OCI-M2 (cell line): ENCODE data around the gene TREML1.
A peak's percentile ranks its signal among the peaks of the same experiment; 100 is the strongest.
"Not testable (repeated sequence)": the region's sequence is repeated elsewhere in the genome, so short reads cannot be mapped to it uniquely, and the experiment has no call there.

Experiments
- DNase-seq: peaks from one replicate; lab custom pipeline; 2025; ENCODE audit not compliant: unreplicated experiment; lab: John Stamatoyannopoulos, UW

TREML1 gene

GRCh38 chr6:41153992-41154625 is at the start of gene TREML1:
TREML1 (minus strand) TSS chr6:41154347; CDS start chr6:41154288, 59 bp downstream.
- DNase-seq = no peak

GRCh38 chr6:41201764-41202173 is 47.6 kb upstream of the TREML1 start:
- no peak for DNase-seq

- no peak for DNase-seq
Observed at GRCh38 chr6:41200901-41201763, 47.0 kb upstream of the TREML1 start, which contains the start of gene TREML2. TREML2 (minus strand) TSS chr6:41201149; CDS start chr6:41201008, 141 bp downstream.

GRCh38 chr6:41200296-41200900 is 46.3 kb upstream of the TREML1 start:
- DNase-seq = peak; percentile 64

GRCh38 chr6:41199552-41200246 is 45.6 kb upstream of the TREML1 start:
- DNase-seq = no peak

- no peak for DNase-seq
Observed at GRCh38 chr6:41197234-41197633, 43.1 kb upstream of the TREML1 start.

- DNase-seq = no peak
Observed at GRCh38 chr6:41194386-41194785, 40.2 kb upstream of the TREML1 start.

- DNase-seq = no peak
Observed at GRCh38 chr6:41193884-41194283, 39.7 kb upstream of the TREML1 start.

GRCh38 chr6:41193171-41193734 is 39.1 kb upstream of the TREML1 start:
- DNase-seq = no peak

- DNase-seq = no peak
Observed at GRCh38 chr6:41191569-41191968, 37.4 kb upstream of the TREML1 start.

GRCh38 chr6:41190791-41191190 is 36.6 kb upstream of the TREML1 start:
- no peak for DNase-seq

GRCh38 chr6:41189967-41190366 is 35.8 kb upstream of the TREML1 start:
- no peak for DNase-seq

- not testable (repeated sequence) for DNase-seq
Observed at GRCh38 chr6:41189046-41189445, 34.9 kb upstream of the TREML1 start.

- DNase-seq = no peak
Observed at GRCh38 chr6:41187924-41188886, 34.1 kb upstream of the TREML1 start.

GRCh38 chr6:41186031-41186562 is 31.9 kb upstream of the TREML1 start:
- DNase-seq = no peak

GRCh38 chr6:41184761-41185160 is 30.6 kb upstream of the TREML1 start:
- no peak for DNase-seq

- no peak for DNase-seq
Observed at GRCh38 chr6:41182069-41183034, 28.2 kb upstream of the TREML1 start.

- DNase-seq = no peak
Observed at GRCh38 chr6:41181566-41181965, 27.4 kb upstream of the TREML1 start.
